NCI-H226 (cell line): Measurements from ENCODE around the gene TTLL9.
"Not testable (repeated sequence)": the region's sequence is repeated elsewhere in the genome, so short reads cannot be mapped to it uniquely, and the experiment has no call there.

ENCODE experiments used
- DNase-seq: peaks from one replicate; pipeline ENCODE4 v3.0.0-alpha.2; 2015

Gene TTLL9

DNA sequence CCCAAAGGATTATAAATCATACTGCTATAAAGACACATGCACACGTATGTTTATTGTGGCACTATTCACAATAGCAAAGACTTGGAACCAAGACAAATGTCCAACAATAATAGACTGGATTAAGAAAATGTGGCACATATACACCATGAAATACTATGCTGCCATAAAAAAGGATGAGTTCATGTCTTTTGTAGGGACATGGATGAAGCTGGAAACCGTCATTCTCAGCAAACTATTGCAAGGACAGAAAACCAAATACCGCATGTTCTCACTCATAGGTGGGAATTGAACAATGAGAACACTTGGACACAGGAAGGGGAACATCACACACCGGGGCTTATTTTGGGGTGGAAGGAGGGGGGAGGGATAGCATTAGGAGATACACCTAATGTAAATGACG lies 51.0 kb downstream of the TTLL9 start:
- not testable (repeated sequence) for DNase-seq

DNA sequence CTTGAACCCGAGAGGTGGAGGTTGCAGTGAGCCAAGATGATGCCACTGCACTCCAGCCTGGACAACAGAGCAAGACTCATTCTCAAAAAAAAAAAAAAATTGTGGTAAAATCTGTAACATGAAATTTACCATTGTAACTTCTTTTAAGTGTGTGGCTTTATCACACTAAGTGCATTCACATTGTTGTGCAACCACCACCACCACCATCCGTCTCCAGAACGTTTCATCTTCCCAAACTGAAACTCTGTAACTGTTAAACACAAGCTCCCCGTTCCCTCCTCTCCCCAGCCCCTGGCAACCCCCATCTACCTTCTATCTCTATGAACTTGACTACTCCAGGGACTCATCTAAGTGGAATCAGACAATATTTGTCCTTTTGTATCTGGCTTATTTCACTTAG lies 51.7 kb downstream of the TTLL9 start:
- no peak for DNase-seq

DNA sequence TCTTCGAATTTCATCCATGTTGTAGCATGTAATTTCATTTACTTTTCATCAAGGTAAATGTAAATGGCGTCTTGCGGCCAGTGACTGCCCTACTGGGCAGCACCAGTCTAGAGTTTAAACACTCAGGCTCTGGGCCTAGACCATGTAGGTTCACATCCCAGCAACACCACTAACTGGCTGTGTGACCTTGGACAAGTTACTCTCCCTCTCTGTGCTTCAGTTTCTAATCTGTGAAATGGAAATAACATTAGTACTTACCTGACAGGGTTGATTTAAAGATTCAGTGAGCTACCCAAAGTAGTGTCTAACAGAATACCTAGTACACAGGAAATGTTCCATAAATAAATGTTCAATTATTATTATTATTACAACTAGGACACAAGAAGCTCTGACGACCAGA lies 52.2 kb downstream of the TTLL9 start:
- DNase-seq: no peak

- no peak for DNase-seq
Measured at GRCh38 chr20:31923388-31924331, 53.2 kb downstream of the TTLL9 start.

GRCh38 chr20:31924561-31924960 lies 54.1 kb downstream of the TTLL9 start:
- no peak for DNase-seq

GRCh38 chr20:31925631-31926030 lies 55.2 kb downstream of the TTLL9 start:
- no peak for DNase-seq

DNA sequence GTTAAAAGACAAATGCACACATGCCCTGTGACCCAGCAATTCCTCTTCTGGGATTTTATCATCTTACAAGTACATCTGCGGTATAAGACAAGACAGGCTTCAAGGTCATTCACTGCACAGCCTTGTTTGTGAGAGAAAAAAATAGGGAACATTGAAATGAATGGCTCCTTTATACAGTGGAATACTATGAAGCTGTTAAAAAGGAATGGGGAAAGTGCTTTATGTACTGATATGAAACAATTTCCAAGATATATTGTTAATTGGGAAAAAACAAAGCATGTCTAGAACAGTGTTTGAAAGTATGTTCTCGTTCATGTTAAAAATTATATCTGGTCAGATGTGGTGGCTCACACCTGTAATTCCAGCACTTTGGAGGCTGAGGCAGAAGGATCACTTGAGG lies 56.1 kb downstream of the TTLL9 start:
- DNase-seq: no peak

DNA sequence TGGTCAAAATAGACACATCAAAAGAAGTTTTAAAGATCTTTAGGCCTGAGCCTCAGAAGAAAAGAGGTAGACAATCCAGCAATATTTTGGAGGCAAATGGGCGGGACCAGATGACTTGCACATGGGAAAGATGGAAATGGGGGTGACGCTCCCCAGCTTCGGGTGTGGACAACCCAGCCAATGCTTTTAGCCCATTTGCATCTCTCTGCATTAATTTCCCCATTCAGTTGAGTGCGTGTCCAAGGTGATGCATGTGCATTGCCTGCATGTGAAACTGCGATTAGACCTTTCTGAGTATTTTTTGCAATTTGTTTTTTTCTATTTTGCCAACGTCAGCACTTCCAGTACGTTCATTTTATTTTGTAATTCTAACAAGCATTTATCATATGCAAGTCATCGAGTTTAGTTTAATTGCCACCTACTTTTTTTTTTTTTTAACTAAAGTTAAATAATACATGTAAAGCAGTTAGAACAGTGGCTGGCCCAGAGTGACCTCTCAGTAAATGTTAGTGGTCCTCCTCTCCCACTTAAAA lies 57.3 kb downstream of the TTLL9 start:
- DNase-seq: no peak

- DNase-seq: not testable (repeated sequence)
Measured at GRCh38 chr20:31929631-31930030, 59.2 kb downstream of the TTLL9 start.

- DNase-seq: no peak
Measured at GRCh38 chr20:31930779-31931178, 60.3 kb downstream of the TTLL9 start.

DNA sequence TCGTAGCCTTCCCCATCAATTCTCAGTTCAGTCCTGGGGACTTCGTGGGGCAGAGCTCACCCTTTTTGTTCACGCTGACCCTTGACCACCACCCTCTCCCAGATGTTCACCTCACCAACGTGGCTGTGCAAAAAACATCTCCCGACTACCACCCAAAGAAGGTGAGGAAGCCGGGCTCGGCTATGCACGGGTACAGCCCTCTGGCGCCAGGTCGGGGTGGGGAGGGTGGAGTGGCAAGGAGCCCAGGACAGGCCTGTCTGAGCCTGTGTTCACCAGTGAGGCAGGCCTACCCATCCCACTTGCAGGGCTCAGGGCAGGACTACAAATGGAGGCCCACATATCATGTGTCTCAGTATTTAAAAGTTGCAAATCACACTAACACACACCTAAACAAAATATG lies 63.3 kb downstream of the TTLL9 start:
- no peak for DNase-seq

DNA sequence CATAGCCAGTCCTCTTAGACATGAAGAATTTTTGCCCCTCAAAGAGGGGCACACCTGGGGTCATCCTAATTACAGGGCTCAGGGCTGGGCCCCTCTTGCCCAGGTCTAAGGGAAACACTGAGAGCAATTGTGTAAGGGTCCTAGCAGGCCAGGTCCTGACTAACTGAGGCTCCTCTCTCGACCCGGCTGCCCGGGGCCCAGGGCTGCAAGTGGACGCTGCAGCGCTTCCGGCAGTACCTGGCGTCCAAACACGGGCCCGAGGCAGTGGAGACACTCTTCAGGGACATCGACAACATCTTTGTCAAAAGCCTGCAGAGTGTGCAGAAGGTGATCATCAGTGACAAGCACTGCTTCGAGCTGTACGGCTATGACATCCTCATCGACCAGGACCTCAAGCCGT lies 64.1 kb downstream of the TTLL9 start:
- DNase-seq: no peak

GRCh38 chr20:31934968-31935764 lies 64.7 kb downstream of the TTLL9 start:
- no peak for DNase-seq

DNA sequence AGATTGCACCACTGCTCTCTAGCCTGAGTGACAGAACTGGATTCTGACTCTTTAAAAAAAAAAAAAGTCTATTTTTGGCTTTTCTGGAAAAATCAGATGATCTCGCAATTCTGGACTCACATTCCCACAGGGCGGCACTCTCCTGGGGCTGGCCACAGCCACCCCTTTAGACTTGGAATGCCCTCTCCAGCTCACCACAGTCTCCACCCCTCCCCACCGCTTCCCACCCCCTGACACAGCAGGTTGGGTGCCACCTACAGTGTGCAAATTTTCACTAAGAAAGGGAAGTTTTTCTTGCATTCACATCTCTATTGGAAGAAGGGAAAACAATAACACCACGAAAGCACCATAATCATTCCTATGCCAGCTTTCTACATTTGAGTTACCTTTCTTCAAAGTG lies 66.0 kb downstream of the TTLL9 start:
- no peak for DNase-seq

DNA sequence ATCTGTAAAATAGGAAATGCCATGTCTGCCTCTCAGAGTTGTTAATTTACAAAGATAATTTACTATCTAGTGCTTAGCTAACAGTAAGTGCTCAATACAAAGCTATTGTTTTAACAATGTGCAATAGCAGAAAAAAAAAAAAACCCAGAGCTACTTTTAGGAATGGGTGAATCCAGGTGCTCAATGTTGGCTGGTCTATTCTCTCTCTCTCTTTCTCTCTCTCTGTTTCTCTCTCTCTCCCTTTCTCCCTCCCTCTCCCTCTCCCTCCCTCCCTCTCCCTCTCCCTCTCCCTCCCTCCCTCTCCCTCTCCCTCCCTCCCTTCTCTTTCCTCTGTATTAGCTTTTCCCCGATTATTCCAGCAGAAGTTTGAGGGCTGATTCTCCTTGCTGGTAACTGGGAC lies 67.4 kb downstream of the TTLL9 start:
- no peak for DNase-seq

DNA sequence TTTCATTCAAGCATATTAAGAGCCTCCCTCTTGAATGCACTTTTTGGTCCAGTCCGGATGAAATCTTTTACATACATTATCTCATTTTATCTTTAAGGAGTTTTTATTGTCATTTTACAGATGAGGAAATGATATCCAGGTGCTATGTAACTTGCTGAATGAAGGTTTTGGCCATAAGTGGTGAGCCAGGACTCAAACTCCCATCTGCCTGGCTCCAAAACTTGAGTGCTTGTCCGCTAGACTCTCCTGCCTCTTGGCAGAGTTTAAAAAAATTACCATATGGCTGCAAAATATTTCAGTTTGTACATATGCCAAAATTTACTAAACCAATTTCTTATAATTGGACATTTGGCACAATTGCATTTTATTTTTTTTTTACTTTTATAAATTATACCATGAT lies 69.2 kb downstream of the TTLL9 start:
- DNase-seq: no peak

- DNase-seq: no peak
Measured at GRCh38 chr20:31943052-31943471, 72.6 kb downstream of the TTLL9 start.

DNA sequence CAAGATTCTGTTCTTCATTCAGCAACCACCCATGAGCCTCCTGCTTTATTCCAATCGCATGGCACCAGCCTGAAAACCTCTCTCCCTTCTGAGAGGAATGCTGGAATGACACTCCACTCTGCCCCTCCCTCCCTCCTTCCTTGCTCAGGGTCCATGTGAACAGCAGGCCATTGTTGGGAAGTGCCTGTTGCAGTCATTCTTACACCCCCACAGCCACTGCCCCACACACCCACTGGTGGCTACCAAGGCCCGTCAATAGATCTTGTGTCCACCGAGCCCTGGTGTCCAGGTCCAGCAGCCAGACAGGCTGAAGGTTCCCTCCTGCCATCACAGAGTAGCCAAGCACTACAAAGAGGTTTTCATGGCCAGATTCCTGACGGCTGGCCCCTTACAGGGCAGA lies 74.9 kb downstream of the TTLL9 start:
- DNase-seq: no peak

GRCh38 chr20:31945785-31946184 lies 75.4 kb downstream of the TTLL9 start:
- DNase-seq: no peak

DNA sequence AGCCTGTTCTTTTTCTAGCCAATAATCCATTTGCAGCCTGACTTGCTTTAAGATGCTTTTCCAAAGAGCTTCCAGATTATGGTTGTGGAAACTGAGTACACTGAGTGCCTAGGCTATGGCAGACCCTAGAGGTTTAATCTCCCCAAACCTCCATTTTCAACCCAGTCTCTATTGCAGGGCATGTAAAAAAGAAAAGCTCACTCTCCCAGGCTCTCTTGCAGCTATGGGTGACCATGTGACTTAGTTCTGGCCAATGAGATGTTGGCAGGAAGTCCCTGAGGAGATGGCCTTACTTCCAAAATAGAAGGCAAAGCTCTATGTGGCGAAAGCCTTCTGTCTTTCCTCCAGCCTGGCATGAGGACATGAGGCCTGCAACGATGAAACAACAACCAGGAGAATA lies 77.6 kb downstream of the TTLL9 start:
- no peak for DNase-seq

- DNase-seq: no peak
Measured at GRCh38 chr20:31949877-31950646, 79.6 kb downstream of the TTLL9 start.

- DNase-seq: no peak
Measured at GRCh38 chr20:31951203-31951529, 80.7 kb downstream of the TTLL9 start.
